Posterior vena cava (tissue), 2 donors: ENCODE data around the gene ID4. TPM values are rescaled to one million over a fixed set of nuclear protein-coding genes. Genes with fewer than 3 reads are reported as not detected.
"Not testable (repeated sequence)": the region's sequence is repeated elsewhere in the genome, so short reads cannot be mapped to it uniquely, and the experiment has no call there.

Source experiments
- DNase-seq: peaks from one replicate; pipeline ENCODE4 v3.0.0-alpha.2; 2020; ENCODE audit warnings: low spot score
- intact Hi-C, 2 donors: fragments of 100-400 bp; cut with DNase I; formaldehyde crosslinking; loops; one replicate each; pipeline versions ENCODE4 v1.14.1 to v1.14.2; 2022 to 2023
- total RNA-seq, 2 donors: library from RNA; stranded (reverse); fragmentation: NEBNext Ultra II Directional; extraction: Animal tissue kit (Norgen Biotek cat#: 25700); gene quantifications; one replicate each; pipeline ENCODE4 v1.2.1, GENCODE V29; 2021
- donor health status: DM: yes; HTN: yes; CAD: no.
- donor health status: DM: yes; HTN: yes; CAD: no.

ID4 gene
- total RNA-seq, 2 donors from 2014 or later: 74.9 to 97.0 TPM

GRCh38 chr6:19852090-19852457 is 14.9 kb downstream of the ID4 start:
- DNase-seq: no peak
- intact Hi-C loops: loop anchor here in 1 of 2 donors (10.0 kb wide), 2 partner anchors 827 to 1107 kb away; no protein-coding TSS in a partner anchor

DNA sequence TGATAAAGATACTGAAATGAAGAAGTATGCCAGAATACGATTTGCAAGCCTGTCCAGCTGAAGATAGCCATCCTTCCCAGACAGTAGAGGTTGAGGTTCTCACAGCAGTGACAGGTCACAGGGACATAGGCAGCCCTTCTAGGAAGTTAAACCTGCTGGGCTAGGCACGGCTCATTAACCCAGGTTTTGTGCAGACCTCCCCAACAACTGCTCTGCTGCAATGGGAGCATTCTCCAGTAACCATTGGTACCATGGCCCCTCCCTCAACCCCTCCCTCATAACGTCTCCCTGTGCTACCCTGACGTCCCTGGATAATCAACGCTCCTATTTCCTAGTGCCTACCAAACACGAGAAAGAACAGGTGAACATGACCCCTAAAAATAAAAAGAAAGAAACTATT is 15.8 kb downstream of the ID4 start:
- intact Hi-C loops: loop anchor here in 1 of 2 donors (10.0 kb wide), 2 partner anchors 828 to 1108 kb away; no protein-coding TSS in a partner anchor

DNA sequence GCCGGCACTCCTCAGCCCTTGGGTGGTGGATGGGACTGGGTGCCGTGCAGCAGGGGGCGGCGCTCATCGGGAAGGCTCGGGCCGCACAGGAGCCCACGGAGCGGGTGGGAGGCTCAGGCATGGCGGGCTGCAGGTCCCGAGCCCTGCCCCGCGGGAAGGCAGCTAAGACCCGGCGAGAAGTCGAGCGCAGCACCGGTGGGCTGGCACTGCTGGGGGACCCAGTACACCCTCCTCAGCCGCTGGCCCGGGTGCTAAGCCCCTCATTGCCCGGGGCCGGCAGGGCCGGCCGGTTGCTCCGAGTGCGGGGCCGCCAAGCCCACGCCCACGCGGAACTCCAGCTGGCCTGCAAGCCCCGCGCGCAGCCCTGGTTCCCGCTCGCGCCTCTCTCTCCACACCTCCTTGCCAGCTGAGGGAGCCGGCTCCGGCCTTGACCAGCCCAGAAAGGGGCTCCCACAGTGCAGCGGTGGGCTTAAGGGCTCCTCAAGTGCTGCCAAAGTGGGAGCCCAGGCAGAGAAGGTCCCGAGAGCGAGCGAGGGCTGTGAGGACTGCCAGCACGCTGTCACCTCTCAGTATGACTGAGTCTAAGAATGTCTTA is 17.3 kb downstream of the ID4 start:
- intact Hi-C loops: loop anchor here (5.0 to 10.0 kb wide), 3 partner anchors 830 to 1110 kb away; no protein-coding TSS in a partner anchor
- not testable (repeated sequence) for DNase-seq

More for the DNA sequence above, 15.8 kb downstream of the ID4 start:
- no peak for DNase-seq

GRCh38 chr6:19855536-19855935 is 18.4 kb downstream of the ID4 start:
- no peak for DNase-seq
- intact Hi-C loops: loop anchor here (5.0 to 10.0 kb wide), 3 partner anchors 831 to 1111 kb away; no protein-coding TSS in a partner anchor

DNA sequence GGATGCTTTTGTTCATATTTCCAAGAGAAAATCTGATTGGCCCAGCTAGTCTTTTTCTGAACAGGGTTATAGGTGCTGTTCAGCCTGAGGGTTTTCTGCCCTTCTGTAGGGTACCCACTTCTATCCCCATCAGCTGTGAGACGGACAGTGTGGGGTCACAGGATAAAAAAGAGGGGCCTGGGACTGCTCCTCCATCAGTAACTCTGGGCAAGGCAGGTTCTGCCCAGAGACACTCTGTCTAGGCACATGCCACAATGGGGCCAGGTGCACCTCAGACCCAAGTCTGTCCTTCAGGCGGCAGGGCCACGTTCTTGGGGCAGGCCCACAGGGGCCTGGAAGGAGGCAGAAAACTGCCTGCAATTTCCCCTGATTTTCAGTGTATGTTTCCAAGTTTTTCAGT is 20.0 kb downstream of the ID4 start:
- intact Hi-C loops: loop anchor here (5.0 to 10.0 kb wide), 3 partner anchors 832 to 1112 kb away; no protein-coding TSS in a partner anchor
- no peak for DNase-seq

GRCh38 chr6:19857703-19858102 is 20.5 kb downstream of the ID4 start:
- intact Hi-C loops: loop anchor here (5.0 to 10.0 kb wide), 3 partner anchors 833 to 1113 kb away; no protein-coding TSS in a partner anchor
- no peak for DNase-seq

- intact Hi-C loops: no loop called here
- DNase-seq: no peak
Observed at GRCh38 chr6:19860235-19860877, 23.2 kb downstream of the ID4 start.

- intact Hi-C loops: no loop called here
- DNase-seq: no peak
Observed at GRCh38 chr6:19864285-19864684, 27.1 kb downstream of the ID4 start.

DNA sequence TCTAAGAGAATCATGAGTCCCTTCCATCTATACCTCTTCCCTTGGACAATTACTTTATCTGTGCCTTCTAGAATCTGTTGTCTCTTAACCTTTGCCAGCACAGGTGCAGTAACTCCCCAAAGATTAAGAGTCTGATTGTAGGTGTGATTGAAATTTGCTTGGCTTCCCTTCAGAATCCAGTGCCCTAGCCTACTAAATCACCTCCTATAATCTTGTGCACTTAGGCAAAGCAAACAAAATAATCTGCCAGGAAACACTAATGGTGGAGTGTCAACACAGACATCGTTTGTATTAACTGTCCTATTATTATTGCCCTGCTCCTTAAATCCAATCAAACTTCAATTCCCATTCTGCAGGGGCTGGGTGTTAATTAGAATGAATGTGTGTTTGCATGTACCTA is 28.0 kb downstream of the ID4 start:
- DNase-seq: no peak
- intact Hi-C loops: no loop called here

DNA sequence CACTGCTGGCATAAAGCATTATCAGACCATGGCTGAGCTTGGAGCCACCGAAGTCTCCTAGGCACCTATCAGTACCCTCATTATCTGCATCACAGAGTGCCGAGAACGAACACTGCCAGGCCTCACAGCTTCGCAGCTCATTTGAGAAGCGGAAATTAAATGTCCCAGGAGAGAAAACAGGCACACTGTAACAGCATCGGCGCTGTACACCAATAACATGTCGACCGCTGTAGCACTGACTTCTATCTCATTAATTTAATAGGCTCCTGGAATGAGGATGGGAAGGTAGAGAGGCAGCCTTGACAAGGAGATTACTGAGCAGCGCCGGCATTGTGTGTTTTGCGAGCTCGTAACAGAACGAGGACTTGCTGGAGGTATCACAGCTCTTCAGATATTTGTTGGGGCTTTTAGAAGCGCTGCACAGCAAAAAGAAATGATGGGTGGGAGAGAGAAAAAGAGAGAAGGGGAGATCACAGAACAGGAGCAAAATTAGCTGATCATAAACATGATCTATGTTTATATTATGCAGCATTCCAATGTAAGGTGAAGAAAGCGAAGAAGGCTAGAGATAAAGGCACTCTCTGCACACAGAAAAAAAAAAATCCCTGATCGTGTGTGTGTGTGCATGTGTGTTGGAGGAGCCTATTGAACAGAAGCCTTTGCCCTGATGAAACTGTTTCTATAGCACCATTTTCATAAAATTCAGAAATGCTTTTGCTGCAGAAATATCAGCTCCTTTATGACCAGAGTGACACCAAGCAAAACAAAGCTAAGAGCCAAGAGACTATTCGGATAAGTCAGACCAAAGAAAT is 29.2 kb downstream of the ID4 start:
- intact Hi-C loops: no loop called here
- DNase-seq: no peak

DNA sequence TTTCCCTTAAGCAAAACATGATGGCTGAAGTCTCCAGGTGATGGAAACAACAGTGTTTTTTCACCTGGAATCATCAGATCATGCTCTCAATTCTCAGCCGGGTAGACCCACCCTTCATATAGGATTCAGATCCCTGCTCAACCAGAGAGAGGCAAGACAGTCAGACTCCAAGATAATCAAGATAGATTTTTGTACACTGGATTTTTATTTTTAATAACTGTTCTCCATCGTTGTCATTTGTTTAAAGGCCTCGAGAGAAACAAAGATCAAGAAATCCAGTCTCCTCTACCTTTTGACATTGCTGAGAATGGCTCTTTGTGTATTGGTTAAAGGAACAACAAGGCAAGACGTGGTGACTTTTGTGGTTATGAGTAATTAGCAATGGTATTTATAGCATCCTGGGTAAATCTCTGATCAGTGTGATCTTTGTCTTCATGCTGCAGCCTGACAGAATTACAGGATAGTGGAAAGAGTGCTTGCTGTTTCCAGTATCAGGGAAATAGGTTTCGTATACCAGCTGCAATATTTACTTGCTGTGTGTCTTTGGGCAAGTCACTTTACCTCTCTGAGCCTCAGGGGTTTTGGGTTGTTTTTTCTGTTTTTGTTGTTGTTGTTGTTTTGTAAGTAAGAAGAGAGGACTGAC is 29.9 kb downstream of the ID4 start:
- no peak for DNase-seq
- intact Hi-C loops: no loop called here

GRCh38 chr6:19869464-19869863 is 32.3 kb downstream of the ID4 start:
- intact Hi-C loops: no loop called here
- no peak for DNase-seq

GRCh38 chr6:19870322-19870721 is 33.2 kb downstream of the ID4 start:
- DNase-seq: no peak
- intact Hi-C loops: no loop called here

DNA sequence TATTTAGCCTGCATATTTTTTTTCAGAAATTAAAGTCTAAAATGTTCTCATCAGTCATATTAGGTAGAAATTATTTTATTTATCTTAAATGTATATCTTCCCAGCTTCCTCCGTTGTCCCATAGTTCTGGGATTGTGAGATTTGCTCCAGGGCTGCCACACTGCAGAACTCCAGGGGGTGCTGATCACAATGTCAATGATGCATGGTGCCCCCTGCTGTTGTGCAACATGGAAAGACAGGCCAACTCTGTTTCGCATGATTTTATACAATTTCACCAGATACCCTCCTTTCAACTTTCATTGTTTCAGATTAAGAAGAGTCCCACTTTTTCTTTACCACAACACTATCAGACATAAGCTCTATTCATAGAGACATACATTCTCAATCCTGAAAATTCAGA is 35.9 kb downstream of the ID4 start:
- intact Hi-C loops: no loop called here
- DNase-seq: no peak

- intact Hi-C loops: no loop called here
- DNase-seq: no peak
Observed at GRCh38 chr6:19876672-19877071, 39.5 kb downstream of the ID4 start.

DNA sequence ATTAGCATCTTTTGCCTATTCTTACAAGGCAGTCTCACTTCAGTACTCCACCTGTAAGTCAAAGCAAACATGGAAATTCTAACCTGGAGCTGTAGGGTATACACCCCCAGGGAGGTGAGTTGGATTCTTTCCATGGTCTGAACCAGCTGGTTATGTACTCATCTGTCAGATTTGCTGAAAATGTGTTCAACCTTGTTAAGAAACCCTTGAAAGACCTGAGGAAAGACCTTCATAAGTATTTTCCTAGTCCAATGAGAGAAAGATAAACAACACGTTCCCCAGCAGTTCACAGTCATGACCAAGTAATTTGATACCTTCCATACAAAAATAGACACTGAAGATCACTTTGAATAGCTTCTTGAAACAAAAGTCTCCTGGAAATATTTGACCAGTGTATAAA is 42.5 kb downstream of the ID4 start:
- DNase-seq: no peak
- intact Hi-C loops: no loop called here

GRCh38 chr6:19880066-19880465 is 42.9 kb downstream of the ID4 start:
- intact Hi-C loops: no loop called here
- no peak for DNase-seq

GRCh38 chr6:19891451-19891850 is 54.3 kb downstream of the ID4 start:
- intact Hi-C loops: no loop called here
- no peak for DNase-seq
